Trophoblast cell (in vitro differentiated cells and primary cell): ENCODE data around the gene ZFAND3.

Source experiments
- DNase-seq, 2 donors: peaks; one replicate each; pipeline ENCODE4 v3.0.0-alpha.2; 2016
- H2AFZ ChIP-seq: 2 replicates; pipeline ENCODE4 v1.6.1; 2013; ENCODE audit warnings: low read length, moderate library complexity, mild to moderate bottlenecking; ENCODE audit not compliant: insufficient read depth, poor library complexity
- H2AK5ac ChIP-seq: 2 replicates; pipeline ENCODE4 v1.6.1; 2013; ENCODE audit warnings: mild to moderate bottlenecking, low read length
- H2BK120ac ChIP-seq: 2 replicates; pipeline ENCODE4 v1.6.1; 2013; ENCODE audit warnings: low read length, mild to moderate bottlenecking, moderate library complexity; ENCODE audit not compliant: insufficient read depth, poor library complexity
- H2BK12ac ChIP-seq: 2 replicates; pipeline ENCODE4 v1.6.1; 2013; ENCODE audit warnings: mild to moderate bottlenecking, low read length, moderate library complexity
- H2BK5ac ChIP-seq: 2 replicates; pipeline ENCODE4 v1.6.1; 2013; ENCODE audit warnings: low read length, low read depth, moderate library complexity, mild to moderate bottlenecking; ENCODE audit not compliant: poor library complexity
- H3K14ac ChIP-seq: 2 replicates; pipeline ENCODE4 v1.6.1; 2013; ENCODE audit warnings: mild to moderate bottlenecking, low read length
- H3K18ac ChIP-seq: 2 replicates; pipeline ENCODE4 v1.6.1; 2013; ENCODE audit warnings: mild to moderate bottlenecking, low read length
- H3K23ac ChIP-seq: 2 replicates; pipeline ENCODE4 v1.6.1; 2013; ENCODE audit warnings: low read length
- H3K27ac ChIP-seq: 2 replicates; pipeline ENCODE4 v1.5.1; 2013; ENCODE audit warnings: low read depth, mild to moderate bottlenecking, inconsistent platforms, low read length, moderate library complexity
- H3K27me3 ChIP-seq: 2 replicates; pipeline ENCODE4 v1.6.1; 2013; ENCODE audit warnings: inconsistent platforms, mild to moderate bottlenecking, low read length, moderate library complexity; ENCODE audit not compliant: insufficient read depth
- H3K36me3 ChIP-seq, 2 experiments: 1 replicate in 1 of 2; 2 replicates in 1 of 2; pipeline ENCODE4 v1.6.1; 2013; ENCODE audit warnings: low read length in 2 of 2, mild to moderate bottlenecking in 2 of 2, moderate library complexity in 1 of 2; ENCODE audit not compliant: insufficient read depth in 2 of 2, control insufficient read depth in 1 of 2
- H3K4ac ChIP-seq: 2 replicates; pipeline ENCODE4 v1.6.1; 2013; ENCODE audit warnings: low read depth, mild to moderate bottlenecking, low read length, moderate library complexity
- H3K4me1 ChIP-seq, 2 experiments: 1 replicate in 1 of 2; 2 replicates in 1 of 2; pipeline ENCODE4 v1.6.1; 2013; ENCODE audit warnings: low read length in 2 of 2, mild to moderate bottlenecking in 2 of 2, moderate library complexity in 1 of 2; ENCODE audit not compliant: insufficient read depth in 2 of 2, control insufficient read depth in 1 of 2
- H3K4me2 ChIP-seq: 2 replicates; pipeline ENCODE4 v1.6.1; 2013; ENCODE audit warnings: inconsistent platforms, mild to moderate bottlenecking, low read length, moderate library complexity
- H3K4me3 ChIP-seq: 2 replicates; pipeline ENCODE4 v1.5.1; 2013; ENCODE audit warnings: mild to moderate bottlenecking, low read depth, low read length, inconsistent platforms
- H3K79me1 ChIP-seq: one replicate; pipeline ENCODE4 v1.6.1; 2013; ENCODE audit warnings: low read length
- H3K79me2 ChIP-seq: 2 replicates; pipeline ENCODE4 v1.6.1; 2013; ENCODE audit warnings: low read length, mild to moderate bottlenecking; ENCODE audit not compliant: control insufficient read depth, insufficient read depth, poor library complexity
- H3K9ac ChIP-seq: 2 replicates; pipeline ENCODE4 v1.6.1; 2013; ENCODE audit warnings: mild to moderate bottlenecking, low read length
- H3K9me3 ChIP-seq: 2 replicates; pipeline ENCODE4 v1.6.1; 2013; ENCODE audit warnings: low read depth, mild to moderate bottlenecking, control low read depth, inconsistent platforms, low read length; ENCODE audit not compliant: insufficient read depth
- H4K12ac ChIP-seq: 2 replicates; pipeline ENCODE4 v1.6.1; 2013; ENCODE audit warnings: low read depth, mild to moderate bottlenecking, low read length, moderate library complexity
- H4K8ac ChIP-seq: 2 replicates; pipeline ENCODE4 v1.6.1; 2013; ENCODE audit warnings: low read depth, mild to moderate bottlenecking, low read length, moderate library complexity
- H4K91ac ChIP-seq: one replicate; pipeline ENCODE4 v1.6.1; 2013; ENCODE audit warnings: low read depth, mild to moderate bottlenecking, low read length, moderate library complexity
- WGBS: extraction: QIAGEN DNeasy Blood & Tissue Kit; methylation state at CpG from one replicate; pipeline ENCODE4 v1.1.7; 2013; ENCODE audit warnings: missing lambda C conversion rate; ENCODE audit not compliant: insufficient read length, insufficient coverage; ENCODE audit errors: extremely low coverage; 5-methylcytosine and 5-hydroxymethylcytosine counted together

Gene ZFAND3

GRCh38 chr6:37806213-37806612, 13.3 kb upstream of the ZFAND3 start:
- Histone ChIP-seq H2AFZ (no peak overlapping the region), H2AK5ac (no peak overlapping the region), H3K4me1 (peaks cover 14 to 17% of the 10 kb centered on the region in 2 experiments), H3K4me2 (no peak overlapping the region), H3K27ac (no peak overlapping the region), H3K27me3 (no peaks in the 10 kb centered on the region), H3K18ac (no peak overlapping the region), H2BK120ac (no peak overlapping the region), H2BK12ac (no peak overlapping the region), H3K23ac (no peak overlapping the region), H3K14ac (no peak overlapping the region), H3K9me3 (no peaks in the 10 kb centered on the region), H3K4ac (no peak overlapping the region), H3K9ac (no peak overlapping the region), H4K91ac (no peak overlapping the region), H4K12ac (no peak overlapping the region), H2BK5ac (no peak overlapping the region), H3K4me3 (no peak overlapping the region), H4K8ac (no peak overlapping the region), H3K79me1 (peaks cover 6% of the 10 kb centered on the region), H3K79me2 (no peaks in the 10 kb centered on the region), H3K36me3 (no peaks in the 10 kb centered on the region)
- no CpG with 5 or more reads among the region's 2 CpGs for WGBS
- DNase-seq: no peak

GRCh38 chr6:37807656-37808055, 11.9 kb upstream of the ZFAND3 start:
- peak overlapping the region; percentile 46 for H3K18ac ChIP-seq
- no CpG with 5 or more reads among the region's 6 CpGs for WGBS
- no peak overlapping the region for H3K4me3 ChIP-seq
- H4K91ac ChIP-seq: peak overlapping the region; percentile 50
- no peak overlapping the region for H3K27ac ChIP-seq
- H3K79me1 ChIP-seq: peaks cover 6% of the 10 kb centered on the region
- H3K14ac ChIP-seq: peak overlapping the region; percentile 45
- peak overlapping the region; percentile 51 for H2AK5ac ChIP-seq
- H3K4me1 ChIP-seq: peaks cover 14 to 17% of the 10 kb centered on the region in 2 experiments
- no peak overlapping the region for H3K4ac ChIP-seq
- peak overlapping the region; percentile 85 for H2BK12ac ChIP-seq
- H3K36me3 ChIP-seq: no peaks in the 10 kb centered on the region
- H3K23ac ChIP-seq: no peak overlapping the region
- no peaks in the 10 kb centered on the region for H3K9me3 ChIP-seq
- no peaks in the 10 kb centered on the region for H3K79me2 ChIP-seq
- no peaks in the 10 kb centered on the region for H3K27me3 ChIP-seq
- no peak overlapping the region for H3K4me2 ChIP-seq
- no peak overlapping the region for H2BK120ac ChIP-seq
- no peak overlapping the region for H3K9ac ChIP-seq
- no peak overlapping the region for H4K12ac ChIP-seq
- no peak overlapping the region for H4K8ac ChIP-seq
- peak in 1 of 2 donors; percentile 18 for DNase-seq
- H2AFZ ChIP-seq: peak overlapping the region; percentile 59
- no peak overlapping the region for H2BK5ac ChIP-seq

GRCh38 chr6:37809197-37809543, 10.4 kb upstream of the ZFAND3 start:
- H3K79me1 ChIP-seq: peaks cover 6% of the 10 kb centered on the region
- H3K4me1 ChIP-seq: peaks cover 14 to 17% of the 10 kb centered on the region in 2 experiments
- no peaks in the 10 kb centered on the region for H3K27me3 ChIP-seq
- H3K36me3 ChIP-seq: no peaks in the 10 kb centered on the region
- no peak overlapping the region for H3K4me3 ChIP-seq
- H3K27ac ChIP-seq: no peak overlapping the region
- no peak overlapping the region for H3K18ac ChIP-seq
- peak overlapping the region; percentile 4 for H2BK5ac ChIP-seq
- no peak overlapping the region for H2BK120ac ChIP-seq
- no peak overlapping the region for H4K91ac ChIP-seq
- no peak overlapping the region for H4K12ac ChIP-seq
- no peak overlapping the region for H4K8ac ChIP-seq
- H2BK12ac ChIP-seq: peak overlapping the region; percentile 29
- WGBS: no CpG with 5 or more reads among the region's 3 CpGs
- H3K79me2 ChIP-seq: no peaks in the 10 kb centered on the region
- H3K9ac ChIP-seq: no peak overlapping the region
- H2AFZ ChIP-seq: no peak overlapping the region
- no peak overlapping the region for H3K4ac ChIP-seq
- no peak for DNase-seq
- H3K4me2 ChIP-seq: no peak overlapping the region
- H3K23ac ChIP-seq: no peak overlapping the region
- no peaks in the 10 kb centered on the region for H3K9me3 ChIP-seq
- H3K14ac ChIP-seq: no peak overlapping the region
- no peak overlapping the region for H2AK5ac ChIP-seq

DNA sequence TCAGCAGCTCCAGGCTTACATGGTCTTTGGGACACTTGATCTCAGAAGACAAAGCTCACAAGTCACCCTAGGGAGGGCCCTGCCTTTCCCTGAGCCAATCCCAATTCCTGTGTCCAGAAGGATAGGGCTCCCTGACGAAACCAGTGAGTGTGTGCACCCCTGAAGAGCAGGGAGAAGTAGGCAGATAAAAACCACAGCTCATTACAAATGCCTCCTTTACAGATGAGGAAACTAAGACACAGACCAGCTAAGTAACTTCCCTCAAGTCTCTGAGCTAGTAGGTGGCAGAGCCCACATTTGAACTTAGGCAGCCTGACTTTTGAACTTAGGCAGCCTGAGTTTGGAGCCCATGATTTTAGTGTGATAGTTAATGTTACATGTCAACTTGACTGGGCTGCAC, 6.7 kb upstream of the ZFAND3 start:
- H3K79me1 ChIP-seq: peaks cover 3% of the 10 kb centered on the region
- no peak overlapping the region for H2BK12ac ChIP-seq
- no peak for DNase-seq
- H4K8ac ChIP-seq: no peak overlapping the region
- H3K27ac ChIP-seq: no peak overlapping the region
- WGBS: no CpG with 5 or more reads among the region's 1 CpG
- H3K79me2 ChIP-seq: no peaks in the 10 kb centered on the region
- no peaks in the 10 kb centered on the region for H3K36me3 ChIP-seq
- peaks cover 10 to 12% of the 10 kb centered on the region in 2 experiments for H3K4me1 ChIP-seq
- no peaks in the 10 kb centered on the region for H3K9me3 ChIP-seq
- no peak overlapping the region for H3K4me3 ChIP-seq
- H4K12ac ChIP-seq: no peak overlapping the region
- H2AFZ ChIP-seq: no peak overlapping the region
- no peak overlapping the region for H3K9ac ChIP-seq
- H2BK5ac ChIP-seq: no peak overlapping the region
- no peak overlapping the region for H3K14ac ChIP-seq
- no peak overlapping the region for H3K4me2 ChIP-seq
- H4K91ac ChIP-seq: no peak overlapping the region
- H3K23ac ChIP-seq: no peak overlapping the region
- no peak overlapping the region for H2BK120ac ChIP-seq
- no peak overlapping the region for H3K18ac ChIP-seq
- H3K27me3 ChIP-seq: no peaks in the 10 kb centered on the region
- no peak overlapping the region for H2AK5ac ChIP-seq
- no peak overlapping the region for H3K4ac ChIP-seq
